OCI-LY7 (cell line): Measurements from ENCODE around the gene RELN. TPM values are rescaled to one million over a fixed set of nuclear protein-coding genes. Genes with fewer than 3 reads are reported as not detected.

Experiments
- BruUV-seq: library from RNA; stranded (reverse); fragments of 400-500 nt; replicated peaks from 2 replicates; lab custom pipeline; 2021; lab: Mats Ljungman, UMichigan
- CTCF ChIA-PET: fragments of 300-600 bp; sonication (Branson Sonifier 250); formaldehyde crosslinking; loops from one replicate; lab custom pipeline; 2022; ENCODE audit warnings: antibody characterized with exemption; ENCODE audit not compliant: unreplicated experiment; lab: Charles Lee
- POLR2A ChIA-PET: fragments of 300-600 bp; sonication (Branson Sonifier 250); formaldehyde crosslinking; loops from one replicate; lab custom pipeline; 2022; ENCODE audit warnings: antibody characterized with exemption; lab: Charles Lee
- DNase-seq: peaks from one replicate; pipeline ENCODE4 v3.0.0-alpha.2; 2015; ENCODE audit warnings: low spot score
- H2AFZ ChIP-seq: fragments of 200-600 bp; sonication (generic), shearing (Covaris generic); 2 replicates; pipeline ENCODE4 v1.6.1; 2014; ENCODE audit warnings: mild to moderate bottlenecking, antibody characterized with exemption, low read length, moderate library complexity
- H3K27ac ChIP-seq: fragments of 200-600 bp; sonication (generic); 2 replicates; pipeline ENCODE4 v1.5.1; 2014; ENCODE audit warnings: mixed run types, low read depth, mild to moderate bottlenecking, moderate library complexity, low read length, inconsistent platforms; ENCODE audit not compliant: poor library complexity, severe bottlenecking
- H3K36me3 ChIP-seq: fragments of 200-600 bp; sonication (generic); 2 replicates; pipeline ENCODE4 v1.6.1; 2014; ENCODE audit warnings: mild to moderate bottlenecking, antibody characterized with exemption, low read length, moderate library complexity, mixed read lengths; ENCODE audit not compliant: insufficient read depth
- H3K4me1 ChIP-seq: fragments of 200-600 bp; sonication (generic); 2 replicates; pipeline ENCODE4 v1.5.1; 2014; ENCODE audit warnings: mild to moderate bottlenecking, low read length; ENCODE audit not compliant: insufficient read depth, poor library complexity, severe bottlenecking
- H3K4me2 ChIP-seq: fragments of 200-600 bp; sonication (generic); 2 replicates; pipeline ENCODE4 v1.6.1; 2014; ENCODE audit warnings: mild to moderate bottlenecking, low read length
- H3K4me3 ChIP-seq: fragments of 200-600 bp; sonication (generic); 2 replicates; pipeline ENCODE4 v1.5.1; 2014; ENCODE audit warnings: mild to moderate bottlenecking, low read depth, low read length; ENCODE audit not compliant: poor library complexity, severe bottlenecking
- H3K79me2 ChIP-seq: fragments of 200-600 bp; sonication (generic); 2 replicates; pipeline ENCODE4 v1.6.1; 2016; ENCODE audit warnings: low read depth, mild to moderate bottlenecking, low read length, moderate library complexity, mixed read lengths; ENCODE audit not compliant: insufficient read depth
- H3K9me2 ChIP-seq: fragments of 200-600 bp; sonication (generic); 2 replicates; pipeline ENCODE4 v1.6.1; 2016; ENCODE audit warnings: mild to moderate bottlenecking, low read length, mixed read lengths; ENCODE audit not compliant: insufficient read depth
- H3K9me3 ChIP-seq: fragments of 200-600 bp; sonication (generic); 2 replicates; pipeline ENCODE4 v1.6.1; 2014; ENCODE audit warnings: mild to moderate bottlenecking, mixed run types, low read length, mixed read lengths
- H4K20me1 ChIP-seq: fragments of 200-600 bp; sonication (generic); 2 replicates; pipeline ENCODE4 v1.6.1; 2014; ENCODE audit warnings: mild to moderate bottlenecking, antibody characterized with exemption, low read length, moderate library complexity, mixed read lengths; ENCODE audit not compliant: insufficient read depth
- CTCF ChIP-seq: fragments of 200-600 bp; sonication (generic); conservative IDR thresholded peaks from 2 replicates; pipeline ENCODE4 v1.5.1; 2014; ENCODE audit warnings: mild to moderate bottlenecking, antibody characterized with exemption, low read length, moderate library complexity, mixed read lengths
- EZH2phosphoT487 ChIP-seq: fragments of 200-600 bp; sonication (generic); IDR thresholded peaks from 2 replicates; pipeline ENCODE4 v1.6.1; 2018; ENCODE audit warnings: low read depth, borderline replicate concordance, mild to moderate bottlenecking, mixed run types, antibody characterized with exemption, low read length, moderate library complexity, mixed read lengths
- intact Hi-C: fragments of 100-400 bp; cut with micrococcal nuclease; formaldehyde crosslinking; loops from one replicate; pipeline ENCODE4 v1.10.0; 2022; ENCODE audit not compliant: unreplicated experiment
- total RNA-seq, 2 experiments: library from RNA; depleted of rRNA in 1 of 2; stranded (reverse); fragments of >200 nt in 1 of 2; shearing (Covaris generic) in 1 of 2; gene quantifications; 2 replicates each; pipeline ENCODE4 v1.2.3, GENCODE V29; 2014 to 2022

Gene RELN
- total RNA-seq, 2 experiments from 2014 or later: not detected

GRCh38 chr7:103918631-103919271, 70.7 kb downstream of the RELN start:
- BruUV-seq: no TSS peak
- no peaks in the 10 kb centered on the region for H3K36me3 ChIP-seq
- H3K4me2 ChIP-seq: no peak overlapping the region
- intact Hi-C loops: no loop called here
- no peak overlapping the region for H3K4me3 ChIP-seq
- no peaks in the 10 kb centered on the region for H3K9me3 ChIP-seq
- H4K20me1 ChIP-seq: no peaks in the 10 kb centered on the region
- no peak overlapping the region for H2AFZ ChIP-seq
- H3K9me2 ChIP-seq: no peaks in the 10 kb centered on the region
- no peak for DNase-seq
- CTCF ChIA-PET: no interaction called here
- TF ChIP-seq EZH2phosphoT487: no peak
- TF ChIP-seq CTCF: no peak
- POLR2A ChIA-PET: interaction anchor here (0.5 kb wide), 1 partner anchor 68 kb away, joined by 4 read pairs; no protein-coding TSS in a partner anchor
- H3K27ac ChIP-seq: no peak overlapping the region
- H3K79me2 ChIP-seq: no peaks in the 10 kb centered on the region
- no peaks in the 10 kb centered on the region for H3K4me1 ChIP-seq

- no peak overlapping the region for H3K27ac ChIP-seq
- no peak overlapping the region for H3K4me3 ChIP-seq
- intact Hi-C loops: no loop called here
- no peak for TF ChIP-seq CTCF
- no peak for TF ChIP-seq EZH2phosphoT487
- CTCF ChIA-PET: no interaction called here
- no peak overlapping the region for H3K4me2 ChIP-seq
- H3K79me2 ChIP-seq: no peaks in the 10 kb centered on the region
- no peaks in the 10 kb centered on the region for H4K20me1 ChIP-seq
- BruUV-seq: no TSS peak
- H3K9me3 ChIP-seq: no peaks in the 10 kb centered on the region
- POLR2A ChIA-PET: no interaction called here
- H2AFZ ChIP-seq: no peak overlapping the region
- no peak for DNase-seq
- no peaks in the 10 kb centered on the region for H3K4me1 ChIP-seq
- no peaks in the 10 kb centered on the region for H3K36me3 ChIP-seq
- no peaks in the 10 kb centered on the region for H3K9me2 ChIP-seq
Measured at GRCh38 chr7:103915680-103916357, 73.6 kb downstream of the RELN start.
